Measurements from ENCODE around the gene CTDSP2. TPM values are rescaled to one million over a fixed set of nuclear protein-coding genes. Genes with fewer than 3 reads are reported as not detected.

CTDSP2 gene
- total and polyA plus RNA-seq, 2 donors (not counting 3 experiments of a cell fraction or from before 2014, with no cell fraction given), result 142 to 146 TPM

GRCh38 chr12:57783861-57784260 lies 62.7 kb downstream of the CTDSP2 start:
- CTCF ChIA-PET, result interaction anchor here (0.7 to 2.0 kb wide), 6 partner anchors 12 to 201 kb away, joined by 3 to 10 read pairs (median 4); partner anchors contain the start of genes EEF1AKMT3 and METTL1

GRCh38 chr12:57783466-57783801 lies 63.1 kb downstream of the CTDSP2 start:
- no peaks in the 10 kb centered on the region for H3K27me3 ChIP-seq (ENCODE audit: control insufficient read depth in 2 of 2, insufficient read depth in 2 of 2, low read length in 2 of 2)
- DNase-seq (ENCODE audit: low read depth, low spot score) (no peak), FAIRE-seq (no peak)
- dilution Hi-C loops (cut with MboI; ENCODE audit: extremely low pct_ligation_motif_present, low sequenced_read_pairs) (no loop called here), intact Hi-C loops (cut with micrococcal nuclease) (loop anchor here (1.0 to 2.0 kb wide), 2 partner anchors 14 to 47 kb away; no protein-coding TSS in a partner anchor)
- H3K4me1 ChIP-seq (ENCODE audit: control insufficient read depth, extremely low read depth, insufficient read depth, low read length), result peaks cover 7% of the 10 kb centered on the region
- peak overlapping the region; percentile 40 to 63 (median 52) for H3K4me3 ChIP-seq (replicated peaks in 1 of 3; ENCODE audit: insufficient read depth in 1 of 3, low read depth in 1 of 3, low read length in 3 of 3)
- H3K9ac ChIP-seq (replicated peaks; ENCODE audit: extremely low read depth, insufficient read depth, low read length), result peak overlapping the region; percentile 59
- no peak overlapping the region for H2AFZ ChIP-seq (ENCODE audit: low read depth, low read length)
- peak overlapping the region; percentile 70 for H3K4me2 ChIP-seq (ENCODE audit: insufficient read depth, low read length)
- H3K9me3 ChIP-seq (replicated peaks; ENCODE audit: control insufficient read depth, insufficient read depth, low read length), result no peaks in the 10 kb centered on the region
- peaks cover 14% of the 10 kb centered on the region for H3K79me2 ChIP-seq (ENCODE audit: control insufficient read depth, insufficient read depth, low read length)
- CTCF ChIA-PET, result interaction anchor here (0.8 to 3.2 kb wide), 20 partner anchors 9 to 200 kb away, joined by 3 to 15 read pairs (median 4); partner anchors contain the start of genes CYP27B1, EEF1AKMT3 and METTL1
- H3K36me3 ChIP-seq (ENCODE audit: control insufficient read depth in 2 of 2, extremely low read depth in 1 of 2, insufficient read depth in 2 of 2, low read length in 2 of 2), result peaks cover 8 to 10% of the 10 kb centered on the region in 2 experiments
- no peak for TF ChIP-seq EZH2 (IDR thresholded peaks at IDR 0.05; ENCODE audit: borderline replicate concordance, low read depth, low read length, severe bottlenecking)
- TF ChIP-seq, protein P1, sequence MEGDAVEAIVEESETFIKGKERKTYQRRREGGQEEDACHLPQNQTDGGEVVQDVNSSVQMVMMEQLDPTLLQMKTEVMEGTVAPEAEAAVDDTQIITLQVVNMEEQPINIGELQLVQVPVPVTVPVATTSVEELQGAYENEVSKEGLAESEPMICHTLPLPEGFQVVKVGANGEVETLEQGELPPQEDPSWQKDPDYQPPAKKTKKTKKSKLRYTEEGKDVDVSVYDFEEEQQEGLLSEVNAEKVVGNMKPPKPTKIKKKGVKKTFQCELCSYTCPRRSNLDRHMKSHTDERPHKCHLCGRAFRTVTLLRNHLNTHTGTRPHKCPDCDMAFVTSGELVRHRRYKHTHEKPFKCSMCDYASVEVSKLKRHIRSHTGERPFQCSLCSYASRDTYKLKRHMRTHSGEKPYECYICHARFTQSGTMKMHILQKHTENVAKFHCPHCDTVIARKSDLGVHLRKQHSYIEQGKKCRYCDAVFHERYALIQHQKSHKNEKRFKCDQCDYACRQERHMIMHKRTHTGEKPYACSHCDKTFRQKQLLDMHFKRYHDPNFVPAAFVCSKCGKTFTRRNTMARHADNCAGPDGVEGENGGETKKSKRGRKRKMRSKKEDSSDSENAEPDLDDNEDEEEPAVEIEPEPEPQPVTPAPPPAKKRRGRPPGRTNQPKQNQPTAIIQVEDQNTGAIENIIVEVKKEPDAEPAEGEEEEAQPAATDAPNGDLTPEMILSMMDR (IDR thresholded peaks at IDR 0.05; ENCODE audit: extremely low read depth in 1 of 2, insufficient read depth in 1 of 2, low read depth in 1 of 2, low read length in 2 of 2), result no peak
- TF ChIP-seq, protein P2, sequence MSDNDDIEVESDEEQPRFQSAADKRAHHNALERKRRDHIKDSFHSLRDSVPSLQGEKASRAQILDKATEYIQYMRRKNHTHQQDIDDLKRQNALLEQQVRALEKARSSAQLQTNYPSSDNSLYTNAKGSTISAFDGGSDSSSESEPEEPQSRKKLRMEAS (IDR thresholded peaks at IDR 0.05; ENCODE audit: insufficient read depth, insufficient read length), result no peak
- H4K20me1 ChIP-seq (replicated peaks; ENCODE audit: control insufficient read depth, extremely low read depth, insufficient read depth, low read length), result no peaks in the 10 kb centered on the region
- POLR2A ChIA-PET, result interaction anchor here (1.0 kb wide), 1 partner anchor 11 kb away, joined by 4 read pairs; the partner anchor contains the start of genes EEF1AKMT3 and METTL1
- no TSS peak for BruUV-seq (replicated peaks)
- no peaks in the 10 kb centered on the region for H3K9me1 ChIP-seq (replicated peaks; ENCODE audit: control insufficient read depth, extremely low read depth, insufficient read depth, low read length)
- peak overlapping the region; percentile 1 for H3K27ac ChIP-seq (ENCODE audit: insufficient read depth, low read depth, low read length)

More at GRCh38 chr12:57783861-57784260, 62.7 kb downstream of the CTDSP2 start:
- Histone ChIP-seq H3K9me1 (replicated peaks; ENCODE audit: control insufficient read depth, extremely low read depth, insufficient read depth, low read length) (no peaks in the 10 kb centered on the region), H3K79me2 (ENCODE audit: control insufficient read depth, insufficient read depth, low read length) (peaks cover 14% of the 10 kb centered on the region), H3K4me2 (ENCODE audit: insufficient read depth, low read length) (no peak overlapping the region), H3K4me3 (replicated peaks in 1 of 3; ENCODE audit: insufficient read depth in 1 of 3, low read depth in 1 of 3, low read length in 3 of 3) (no peak overlapping the region), H3K4me1 (ENCODE audit: control insufficient read depth, extremely low read depth, insufficient read depth, low read length) (peaks cover 7% of the 10 kb centered on the region), H3K27me3 (ENCODE audit: control insufficient read depth in 2 of 2, insufficient read depth in 2 of 2, low read length in 2 of 2) (no peaks in the 10 kb centered on the region), H3K9ac (replicated peaks; ENCODE audit: extremely low read depth, insufficient read depth, low read length) (no peak overlapping the region), H3K36me3 (ENCODE audit: control insufficient read depth in 2 of 2, extremely low read depth in 1 of 2, insufficient read depth in 2 of 2, low read length in 2 of 2) (peaks cover 10 to 11% of the 10 kb centered on the region in 2 experiments), H4K20me1 (replicated peaks; ENCODE audit: control insufficient read depth, extremely low read depth, insufficient read depth, low read length) (no peaks in the 10 kb centered on the region), H2AFZ (ENCODE audit: low read depth, low read length) (no peak overlapping the region), H3K9me3 (replicated peaks; ENCODE audit: control insufficient read depth, insufficient read depth, low read length) (no peaks in the 10 kb centered on the region), H3K27ac (ENCODE audit: insufficient read depth, low read depth, low read length) (no peak overlapping the region)
- intact Hi-C loops (cut with micrococcal nuclease), result loop anchor here (1.0 to 2.0 kb wide), 2 partner anchors 13 to 47 kb away; no protein-coding TSS in a partner anchor
- TF ChIP-seq MYC (IDR thresholded peaks at IDR 0.05; ENCODE audit: low read depth, low read length) (no peak), FOS (IDR thresholded peaks at IDR 0.05; ENCODE audit: borderline replicate concordance, insufficient read depth, low read length) (no peak), POLR2A (IDR thresholded peaks at IDR 0.05; ENCODE audit: low read depth, low read length) (no peak), EZH2 (IDR thresholded peaks at IDR 0.05; ENCODE audit: borderline replicate concordance, low read depth, low read length, severe bottlenecking) (no peak), JUN (IDR thresholded peaks at IDR 0.05; ENCODE audit: borderline replicate concordance, insufficient read depth, insufficient read length, low read depth) (no peak), POLR2AphosphoS5 (IDR thresholded peaks at IDR 0.05; ENCODE audit: insufficient read depth, low read depth, low read length) (no peak), GATA2 (IDR thresholded peaks at IDR 0.05; ENCODE audit: insufficient read depth, insufficient read length, low read depth, low read length) (no peak)
- TF ChIP-seq, protein P2 (IDR thresholded peaks at IDR 0.05; ENCODE audit: insufficient read depth, insufficient read length), result no peak
- POLR2A ChIA-PET, result no interaction called here
- dilution Hi-C loops (cut with MboI; ENCODE audit: extremely low pct_ligation_motif_present, low sequenced_read_pairs), result no loop called here
- DNase-seq (ENCODE audit: low read depth, low spot score), result no peak
- no TSS peak for BruUV-seq (replicated peaks)
- FAIRE-seq, result no peak
